Spinal cord (tissue), 10 donors: Measurements from ENCODE around the gene RASL10B. TPM values are rescaled to one million over a fixed set of nuclear protein-coding genes. Genes with fewer than 3 reads are reported as not detected.
A peak's percentile ranks its signal among the peaks of the same experiment; 100 is the strongest.
"Not testable (repeated sequence)": the region's sequence is repeated elsewhere in the genome, so short reads cannot be mapped to it uniquely, and the experiment has no call there.

Experiments
- DNase-seq, 6 donors: peaks; one replicate each; pipeline versions ENCODE4 v3.0.0 to v3.0.0-alpha.2; 2013 to 2015; ENCODE audit warnings: low spot score in 6 of 6, low read depth in 4 of 6
- H3K27ac ChIP-seq: one replicate; pipeline ENCODE4 v1.5.1; 2013; ENCODE audit warnings: low read depth, low read length, control low read depth
- H3K27me3 ChIP-seq: one replicate; pipeline ENCODE4 v1.6.1; 2013; ENCODE audit warnings: low read length; ENCODE audit not compliant: control insufficient read depth, insufficient read depth
- H3K36me3 ChIP-seq: one replicate; pipeline ENCODE4 v1.6.1; 2013; ENCODE audit warnings: low read length; ENCODE audit not compliant: control insufficient read depth, insufficient read depth
- H3K4me1 ChIP-seq: one replicate; pipeline ENCODE4 v1.6.1; 2013; ENCODE audit warnings: low read length; ENCODE audit not compliant: control insufficient read depth, insufficient read depth
- H3K4me3 ChIP-seq: one replicate; pipeline ENCODE4 v1.5.1; 2013; ENCODE audit warnings: low read depth, low read length, control low read depth
- H3K9me3 ChIP-seq: one replicate; pipeline ENCODE4 v1.6.1; 2013; ENCODE audit warnings: low read length; ENCODE audit not compliant: control insufficient read depth, insufficient read depth
- WGBS: methylation state at CpG from one replicate; pipeline ENCODE4 v1.1.5; 2013; ENCODE audit warnings: missing lambda C conversion rate; ENCODE audit not compliant: insufficient coverage; 5-methylcytosine and 5-hydroxymethylcytosine counted together
- polyA plus RNA-seq, 2 donors: library from polyadenylated mRNA; unstranded; fragments of 120-200 nt; gene quantifications; one replicate each; pipeline ENCODE4 v1.2.1, GENCODE V29; 2013; ENCODE audit not compliant: insufficient read length in 2 of 2
- total RNA-seq, 2 donors: library from RNA; depleted of rRNA in 1 of 2; stranded (reverse); fragments of 120-200 nt in 1 of 2; fragments of >200 nt in 1 of 2; gene quantifications; one replicate each; pipeline versions ENCODE4 v1.2.3 to v1.2.4, GENCODE V29; 2013 to 2014
- donor health status: healthy.

The RASL10B gene
- total and polyA plus RNA-seq, 4 donors, result 8.2 to 49.2 (median 28.2) TPM

- Histone ChIP-seq H3K27ac (no peak overlapping the region), H3K36me3 (peaks cover under 1% of the 10 kb centered on the region), H3K9me3 (no peaks in the 10 kb centered on the region), H3K27me3 (no peaks in the 10 kb centered on the region), H3K4me1 (no peaks in the 10 kb centered on the region), H3K4me3 (no peak overlapping the region)
- 100% methylated on average over 2 of the region's 5 CpGs for WGBS
- no peak for DNase-seq
Measured at GRCh38 chr17:35701491-35701890, 29.9 kb upstream of the RASL10B start.

- not testable (repeated sequence) for H3K27me3 ChIP-seq, H3K4me1 ChIP-seq, H3K27ac ChIP-seq, H3K36me3 ChIP-seq, H3K9me3 ChIP-seq, H3K4me3 ChIP-seq, DNase-seq
- WGBS, result 71% methylated on average over 1 of the region's 2 CpGs
Measured at GRCh38 chr17:35703308-35703707, 28.1 kb upstream of the RASL10B start.

GRCh38 chr17:35705230-35705629 lies 26.2 kb upstream of the RASL10B start:
- H3K4me3 ChIP-seq, result no peak overlapping the region
- no peak overlapping the region for H3K27ac ChIP-seq
- H3K9me3 ChIP-seq, result no peaks in the 10 kb centered on the region
- no peaks in the 10 kb centered on the region for H3K27me3 ChIP-seq
- H3K36me3 ChIP-seq, result no peaks in the 10 kb centered on the region
- no peaks in the 10 kb centered on the region for H3K4me1 ChIP-seq
- DNase-seq, result no peak
- WGBS, result no CpG with 5 or more reads among the region's 1 CpG

GRCh38 chr17:35705705-35706104 lies 25.7 kb upstream of the RASL10B start:
- Histone ChIP-seq H3K4me3 (no peak overlapping the region), H3K27ac (no peak overlapping the region), H3K36me3 (no peaks in the 10 kb centered on the region), H3K27me3 (no peaks in the 10 kb centered on the region), H3K4me1 (no peaks in the 10 kb centered on the region), H3K9me3 (no peaks in the 10 kb centered on the region)
- no peak for DNase-seq
- WGBS, result 83% methylated on average over 5 of the region's 5 CpGs

GRCh38 chr17:35708149-35708548 lies 23.3 kb upstream of the RASL10B start:
- Histone ChIP-seq H3K4me1 (peaks cover 11% of the 10 kb centered on the region), H3K36me3 (peaks cover 3% of the 10 kb centered on the region), H3K9me3 (no peaks in the 10 kb centered on the region), H3K27ac (no peak overlapping the region), H3K4me3 (no peak overlapping the region), H3K27me3 (no peaks in the 10 kb centered on the region)
- WGBS, result no CpG with 5 or more reads among the region's 3 CpGs
- no peak for DNase-seq

GRCh38 chr17:35708951-35709350 lies 22.5 kb upstream of the RASL10B start:
- no peak overlapping the region for H3K27ac ChIP-seq
- no peak for DNase-seq
- H3K4me1 ChIP-seq, result peaks cover 13% of the 10 kb centered on the region
- H3K27me3 ChIP-seq, result no peaks in the 10 kb centered on the region
- H3K36me3 ChIP-seq, result peaks cover 3% of the 10 kb centered on the region
- no peaks in the 10 kb centered on the region for H3K9me3 ChIP-seq
- no CpG with 5 or more reads among the region's 3 CpGs for WGBS
- no peak overlapping the region for H3K4me3 ChIP-seq

- H3K4me1 ChIP-seq, result peaks cover 16% of the 10 kb centered on the region
- H3K27me3 ChIP-seq, result no peaks in the 10 kb centered on the region
- H3K9me3 ChIP-seq, result no peaks in the 10 kb centered on the region
- no CpG with 5 or more reads among the region's 3 CpGs for WGBS
- peak in 2 of 6 donors; percentile 65 to 80 for DNase-seq
- H3K27ac ChIP-seq, result no peak overlapping the region
- H3K4me3 ChIP-seq, result no peak overlapping the region
- peaks cover 3% of the 10 kb centered on the region for H3K36me3 ChIP-seq
Measured at GRCh38 chr17:35709874-35710273, 21.6 kb upstream of the RASL10B start.

GRCh38 chr17:35710950-35711349 lies 20.5 kb upstream of the RASL10B start:
- Histone ChIP-seq H3K36me3 (peaks cover 3% of the 10 kb centered on the region), H3K27ac (no peak overlapping the region), H3K27me3 (no peaks in the 10 kb centered on the region), H3K4me3 (no peak overlapping the region), H3K9me3 (no peaks in the 10 kb centered on the region), H3K4me1 (peaks cover 16% of the 10 kb centered on the region)
- WGBS, result no CpG with 5 or more reads among the region's 2 CpGs
- peak in 2 of 6 donors; percentile 22 to 61 for DNase-seq

- Histone ChIP-seq H3K4me1 (peaks cover 16% of the 10 kb centered on the region), H3K27ac (peak overlapping the region; percentile 59), H3K4me3 (no peak overlapping the region), H3K27me3 (no peaks in the 10 kb centered on the region), H3K9me3 (no peaks in the 10 kb centered on the region), H3K36me3 (peaks cover 3% of the 10 kb centered on the region)
- DNase-seq, result peak in 2 of 6 donors; percentile 67 to 89
- 13% methylated on average over 6 of the region's 7 CpGs for WGBS
Measured at GRCh38 chr17:35713069-35713728, 18.2 kb upstream of the RASL10B start.

GRCh38 chr17:35714988-35715387 lies 16.5 kb upstream of the RASL10B start:
- H3K4me1 ChIP-seq, result peaks cover 16% of the 10 kb centered on the region
- peak overlapping the region; percentile 60 for H3K27ac ChIP-seq
- no peaks in the 10 kb centered on the region for H3K27me3 ChIP-seq
- WGBS, result 51% methylated on average over 2 of the region's 2 CpGs
- H3K4me3 ChIP-seq, result no peak overlapping the region
- no peaks in the 10 kb centered on the region for H3K9me3 ChIP-seq
- peaks cover 3% of the 10 kb centered on the region for H3K36me3 ChIP-seq
- no peak for DNase-seq
